IPS-11a (cell line): ENCODE results near the gene PYROXD2.
"Not testable (repeated sequence)": the region's sequence is repeated elsewhere in the genome, so short reads cannot be mapped to it uniquely, and the experiment has no call there.

Experiments
- H3K4me3 ChIP-seq: one replicate; pipeline ENCODE4 v1.5.1; 2013; ENCODE audit warnings: low read depth, low read length, control low read depth

The PYROXD2 gene

DNA sequence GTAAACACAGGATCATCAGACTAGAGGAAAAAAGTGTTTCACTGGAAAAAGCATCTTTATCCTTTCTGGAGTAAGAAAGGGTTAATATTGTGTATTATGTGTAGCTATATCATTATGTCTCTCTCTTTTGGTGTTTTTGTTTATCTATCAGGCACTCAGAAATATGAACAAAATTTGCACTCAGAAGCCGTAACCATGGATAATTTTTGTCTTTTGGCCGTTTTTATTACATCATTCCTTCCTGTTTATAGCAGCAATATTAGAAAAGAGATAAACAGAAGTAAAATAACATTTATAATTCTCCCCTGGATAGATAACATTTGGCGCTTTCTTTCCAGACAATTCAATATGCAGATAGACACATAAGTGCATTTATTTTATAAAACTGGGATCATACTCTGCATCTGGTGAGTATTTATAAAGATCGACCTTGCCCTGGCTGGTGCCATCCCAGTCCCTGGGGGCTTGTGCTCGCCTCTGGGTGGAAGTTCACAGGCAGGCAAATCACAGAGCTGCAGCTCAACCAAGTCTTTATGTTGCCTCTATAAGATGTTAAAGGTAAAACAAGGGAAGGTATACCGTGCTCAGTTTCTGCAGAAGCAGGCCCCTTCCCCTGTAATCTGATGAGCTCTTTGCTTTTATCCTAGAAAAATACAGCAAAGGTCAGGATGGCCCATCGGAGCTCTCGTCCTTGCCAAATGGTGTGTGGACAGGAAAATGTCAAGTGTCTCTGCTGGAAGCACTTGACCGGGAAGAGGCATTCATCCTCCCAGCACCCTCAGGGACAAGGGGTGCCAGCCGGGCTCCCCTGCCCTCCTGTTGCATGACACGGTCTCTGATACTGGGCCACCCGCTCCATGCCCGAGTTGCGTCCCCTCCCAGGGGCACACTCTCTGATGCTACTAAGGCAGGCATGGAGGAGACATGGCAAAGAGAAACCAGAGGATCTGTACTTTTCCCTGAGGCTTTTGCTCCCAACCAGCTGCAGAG is 43.9 kb downstream of the PYROXD2 start:
- no peak overlapping the region for H3K4me3 ChIP-seq

GRCh38 chr10:98369801-98370200 is 45.2 kb downstream of the PYROXD2 start:
- H3K4me3 ChIP-seq = no peak overlapping the region

DNA sequence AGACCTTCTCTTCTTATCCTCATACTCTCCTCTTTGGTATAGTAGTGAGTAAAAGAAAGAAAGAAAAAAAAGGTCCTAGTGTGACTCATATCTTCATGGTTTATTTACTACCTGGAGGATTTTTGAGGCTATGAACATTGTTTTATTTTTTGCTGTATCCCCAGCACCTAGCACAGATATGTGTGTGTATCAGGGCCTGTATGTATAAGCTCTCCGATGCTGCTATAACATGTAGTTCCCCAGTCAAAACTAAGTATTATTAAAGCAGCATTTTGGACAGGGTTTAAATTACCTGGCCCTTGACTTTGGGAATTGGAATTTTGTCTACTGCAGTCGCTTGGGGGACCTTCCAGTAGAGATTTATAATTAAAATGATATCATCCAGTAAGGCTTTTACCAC is 46.3 kb downstream of the PYROXD2 start:
- H3K4me3 ChIP-seq = no peak overlapping the region

- no peak overlapping the region for H3K4me3 ChIP-seq
These were observed 47.2 kb downstream of the PYROXD2 start for GRCh38 chr10:98367604-98368451.

- no peak overlapping the region for H3K4me3 ChIP-seq
These were observed 48.9 kb downstream of the PYROXD2 start for GRCh38 chr10:98366062-98366530.

DNA sequence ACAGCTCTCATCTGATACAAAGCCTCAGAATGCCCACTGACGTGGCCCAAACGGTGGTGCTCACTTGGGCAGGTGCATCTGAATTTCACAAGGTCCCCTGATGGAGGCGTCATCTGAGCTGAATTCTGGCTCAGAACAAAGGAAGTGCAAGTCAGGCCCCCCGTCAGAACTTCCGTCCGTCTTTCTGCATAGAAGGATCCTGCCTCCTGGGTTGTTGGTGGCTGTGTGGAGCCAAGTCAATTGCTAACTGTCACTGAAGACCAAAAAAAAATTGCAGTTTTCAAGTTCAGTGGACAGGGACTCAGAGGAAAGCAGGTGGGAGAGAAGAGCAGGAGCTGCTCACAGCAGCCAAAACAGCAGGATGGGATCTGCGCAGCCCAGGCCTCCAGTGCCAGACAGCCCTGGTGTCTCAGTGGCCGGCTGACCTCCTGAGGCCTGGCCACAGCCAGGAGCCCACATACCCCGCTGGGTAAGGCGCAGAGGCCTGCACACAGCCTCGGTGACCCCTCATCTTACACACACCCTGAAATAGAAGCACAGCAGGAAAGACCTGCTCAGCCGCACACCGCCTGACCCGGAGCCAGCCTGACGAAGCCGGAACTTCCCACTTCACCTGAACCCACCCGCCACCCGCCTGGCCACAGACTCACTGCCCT is 49.4 kb downstream of the PYROXD2 start:
- H3K4me3 ChIP-seq = no peak overlapping the region

- no peak overlapping the region for H3K4me3 ChIP-seq
These were observed 50.4 kb downstream of the PYROXD2 start for GRCh38 chr10:98364432-98365102.

- H3K4me3 ChIP-seq = no peak overlapping the region
These were observed 51.8 kb downstream of the PYROXD2 start for GRCh38 chr10:98363220-98363619.

DNA sequence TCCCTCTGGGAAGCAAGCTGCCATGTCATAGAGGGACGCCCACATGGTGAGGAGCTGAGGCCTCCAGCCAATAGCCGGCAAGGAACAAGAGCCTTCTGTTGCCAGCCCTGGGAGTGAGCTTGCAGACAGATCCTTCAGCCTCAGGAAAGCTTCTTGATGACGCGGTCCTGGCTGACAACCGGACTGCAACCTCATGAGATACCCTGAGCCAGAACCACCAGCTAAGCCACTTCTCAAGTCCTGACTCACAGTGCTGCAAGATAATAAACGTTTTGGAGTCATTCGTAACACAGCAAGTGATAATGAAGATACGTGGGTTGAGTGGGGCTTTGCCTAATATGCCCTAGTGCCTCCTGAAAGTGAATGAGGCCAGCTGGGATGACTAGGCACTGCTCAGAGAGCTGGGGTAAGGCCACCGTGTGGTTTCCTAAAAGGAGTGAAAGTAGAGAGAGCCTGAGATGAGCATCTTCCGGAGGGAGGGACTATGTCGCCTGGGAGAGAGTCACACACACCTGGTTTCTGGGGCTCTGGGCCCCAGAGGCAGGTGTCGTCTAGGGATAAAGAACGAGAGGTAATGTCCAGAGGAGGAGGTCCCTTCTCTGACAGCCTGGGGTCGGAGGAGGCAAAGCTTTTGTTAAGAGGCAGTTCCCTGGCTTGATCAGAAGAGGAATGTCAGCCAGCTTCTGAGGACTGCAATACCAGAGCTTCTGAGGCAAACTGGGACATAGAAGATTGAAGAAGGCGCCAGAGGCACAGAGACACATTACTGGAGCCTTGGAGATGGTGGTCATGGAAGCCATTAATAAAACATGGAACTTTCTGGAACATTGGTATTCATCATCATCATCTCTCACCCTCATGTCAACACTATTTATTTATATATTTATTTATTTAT is 53.6 kb downstream of the PYROXD2 start:
- H3K4me3 ChIP-seq = no peak overlapping the region

- no peak overlapping the region for H3K4me3 ChIP-seq
These were observed 57.7 kb downstream of the PYROXD2 start for GRCh38 chr10:98357194-98357822.

DNA sequence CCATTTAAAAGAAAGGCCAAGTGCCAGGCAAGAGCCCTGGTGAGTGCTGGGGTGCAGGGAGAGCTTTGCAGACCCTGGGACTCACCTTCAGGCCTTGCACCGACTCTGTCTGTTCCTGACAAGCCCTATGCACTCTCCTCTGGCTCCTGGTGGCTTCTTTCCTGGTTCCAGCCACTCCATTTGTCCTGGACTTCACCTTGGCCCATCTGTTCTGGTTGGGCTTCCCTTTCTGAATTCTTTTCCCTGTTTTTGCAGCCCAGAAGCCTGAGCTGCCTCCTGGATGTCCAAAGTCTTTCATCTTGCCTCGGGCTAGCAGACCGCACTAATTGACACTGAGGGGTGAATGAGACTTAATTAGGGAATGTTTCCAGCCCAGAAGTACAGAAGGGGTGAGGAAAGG is 60.5 kb downstream of the PYROXD2 start:
- H3K4me3 ChIP-seq = no peak overlapping the region

DNA sequence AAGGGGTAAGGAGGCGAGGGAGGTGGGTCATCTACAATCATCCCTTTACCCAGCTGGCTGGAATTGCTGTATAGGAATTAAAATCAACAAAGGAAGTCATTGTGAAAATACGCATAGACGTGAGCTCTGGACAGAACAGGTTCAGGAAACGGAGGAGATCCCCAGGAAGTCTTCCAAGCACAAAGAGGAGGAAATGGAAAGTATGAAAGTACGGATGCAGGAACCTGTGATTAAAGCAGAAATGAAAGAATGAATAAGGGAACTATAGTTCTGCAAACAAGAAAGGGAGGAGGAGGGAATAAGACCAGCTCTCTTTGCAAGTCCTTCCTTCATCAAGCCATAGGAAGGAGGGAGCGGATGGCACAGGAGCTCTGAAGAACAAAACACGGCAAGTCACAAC is 61.8 kb downstream of the PYROXD2 start:
- H3K4me3 ChIP-seq = no peak overlapping the region

GRCh38 chr10:98351831-98352402 is 63.1 kb downstream of the PYROXD2 start:
- no peak overlapping the region for H3K4me3 ChIP-seq

DNA sequence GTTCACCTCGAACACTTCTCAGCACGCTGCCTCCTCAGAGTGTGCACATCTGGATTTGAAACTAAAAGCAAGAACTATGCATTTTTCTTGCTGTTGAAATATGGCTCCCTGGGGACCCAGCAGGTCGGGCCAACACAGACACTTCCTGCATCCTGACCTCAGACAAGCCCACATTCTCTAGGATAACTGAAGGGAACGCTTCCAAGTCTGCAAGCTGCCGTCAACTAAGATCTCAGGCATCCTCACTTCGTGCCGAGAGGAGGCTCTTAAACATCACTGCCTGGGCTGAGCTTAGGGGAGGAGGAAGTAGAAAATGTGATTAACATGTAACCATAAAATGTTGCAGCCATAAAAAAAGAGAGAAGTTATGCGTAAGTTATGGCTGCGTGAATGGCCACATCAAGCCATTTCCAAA is 65.5 kb downstream of the PYROXD2 start:
- no peak overlapping the region for H3K4me3 ChIP-seq

DNA sequence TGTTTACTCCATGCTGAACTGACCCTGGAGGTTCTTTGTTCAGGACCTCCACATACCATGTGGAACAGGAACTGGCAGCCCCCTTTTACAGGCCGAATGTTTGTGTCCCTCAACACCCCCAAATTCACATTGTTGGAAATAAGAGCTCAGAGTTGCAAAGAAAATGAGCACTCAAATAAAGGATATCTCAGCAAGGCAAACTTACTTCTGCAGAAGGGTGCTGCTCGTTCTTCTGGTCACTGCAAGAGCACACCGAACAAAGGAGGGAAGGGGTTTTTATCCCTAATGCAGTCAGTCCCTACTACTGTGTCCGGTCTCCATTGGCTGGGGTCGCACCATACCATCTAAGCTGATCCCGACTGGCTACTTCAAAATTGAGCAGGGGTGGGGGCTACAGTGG is 68.1 kb downstream of the PYROXD2 start:
- H3K4me3 ChIP-seq = no peak overlapping the region

DNA sequence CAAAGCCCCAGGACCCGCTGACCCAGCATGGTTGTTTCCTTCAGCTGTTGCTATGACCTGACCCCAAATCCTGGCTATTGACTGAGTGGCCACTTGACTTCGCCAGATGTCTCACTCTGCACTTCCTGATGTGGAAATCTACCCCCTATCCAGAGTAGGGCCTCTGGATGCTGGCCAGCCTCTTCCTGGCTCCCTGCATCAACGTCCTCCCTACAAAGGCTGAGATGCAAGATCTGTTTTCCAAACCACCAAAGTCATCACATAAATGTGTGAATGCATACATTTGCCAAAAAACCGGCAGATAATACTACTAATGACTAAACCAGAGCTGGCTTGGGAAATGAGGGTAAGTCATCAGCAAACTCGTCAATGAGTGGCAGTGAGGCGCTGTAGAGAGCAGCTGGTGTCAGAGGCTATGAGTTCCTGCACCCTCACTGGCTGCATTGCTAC is 70.4 kb downstream of the PYROXD2 start:
- no peak overlapping the region for H3K4me3 ChIP-seq

DNA sequence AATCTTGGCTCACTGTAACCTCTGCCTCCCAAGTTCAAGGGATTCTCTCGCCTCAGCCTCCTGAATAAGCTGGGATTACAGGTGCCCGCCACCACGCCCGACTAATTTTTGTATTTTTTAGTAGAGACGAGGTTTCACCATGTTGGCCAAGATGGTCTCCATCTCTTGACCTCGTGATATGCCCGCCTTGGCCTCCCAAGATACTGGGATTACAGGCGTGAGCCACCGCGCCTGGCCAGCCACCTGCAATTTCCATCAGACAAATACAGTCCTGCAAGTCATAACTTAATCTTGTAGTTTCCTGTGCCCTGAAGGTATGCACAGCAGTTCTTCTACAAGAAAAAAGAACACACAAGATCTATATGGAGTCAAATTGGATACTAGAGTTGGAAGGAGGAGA is 73.3 kb downstream of the PYROXD2 start:
- H3K4me3 ChIP-seq = not testable (repeated sequence)

GRCh38 chr10:98340940-98341310 is 74.1 kb downstream of the PYROXD2 start:
- no peak overlapping the region for H3K4me3 ChIP-seq
